SIG-M5 (cell line): ENCODE results near the gene TRIM29.

Experiments
- DNase-seq: peaks from one replicate; lab custom pipeline; 2025; lab: John Stamatoyannopoulos, UW

TRIM29 gene

DNA sequence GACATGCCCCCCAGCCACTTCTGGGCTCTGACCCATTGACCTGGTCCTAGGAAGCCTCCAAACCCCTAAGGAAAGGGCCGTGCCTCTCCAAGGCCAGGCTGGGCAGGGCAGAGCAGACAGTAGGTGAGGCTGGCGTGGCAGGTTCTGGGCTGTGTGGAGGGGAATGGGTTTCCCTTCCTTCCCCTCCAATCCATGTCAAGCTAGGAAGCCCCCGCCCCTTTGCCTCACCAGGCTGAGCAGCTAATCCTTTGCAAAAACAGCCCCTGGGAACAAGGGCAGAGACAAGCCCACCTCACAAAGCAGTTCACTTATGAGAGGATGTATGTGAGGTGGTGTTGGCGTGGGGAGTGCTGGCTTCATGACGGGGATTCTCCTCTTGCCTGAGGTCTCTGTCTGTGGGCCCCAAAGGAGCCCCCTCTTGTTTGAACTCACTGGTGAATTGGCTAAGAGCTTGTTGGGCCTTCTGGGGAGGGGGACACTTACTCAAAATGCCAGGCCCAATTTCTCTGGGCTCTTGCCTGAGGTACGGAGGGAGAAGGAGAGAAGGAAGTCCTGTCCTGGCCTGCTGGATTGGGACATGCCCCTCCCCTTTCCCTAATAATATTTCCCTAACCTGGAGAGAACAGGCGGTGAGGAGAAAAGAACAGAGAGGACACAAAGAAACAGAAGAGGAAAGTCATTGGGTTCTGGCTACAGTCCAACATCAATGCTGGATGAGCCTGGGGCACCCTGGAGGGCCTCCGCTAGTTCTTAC lies 1.6 kb upstream of the TRIM29 start:
- no peak for DNase-seq

DNA sequence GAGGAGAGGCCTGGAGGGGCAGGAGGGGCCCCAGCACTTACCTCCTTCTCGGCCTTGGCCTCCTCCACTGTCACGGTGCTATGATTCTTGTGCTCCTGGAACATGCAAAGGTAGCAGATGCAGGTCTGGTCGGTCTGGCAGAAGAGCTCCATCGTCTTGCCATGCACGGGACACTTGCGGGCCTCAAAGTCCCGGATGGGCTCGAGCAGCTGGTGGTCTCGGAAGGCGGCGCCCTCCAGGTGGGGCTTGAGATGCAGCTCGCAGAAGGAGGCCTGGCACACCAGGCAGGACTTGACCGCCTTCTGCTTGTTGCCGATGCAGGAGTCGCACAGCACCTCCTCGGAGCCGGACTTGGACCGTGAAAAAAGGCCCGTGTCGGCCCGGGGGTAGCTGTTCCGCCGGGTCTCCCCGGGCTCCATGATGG lies 714 bp downstream of the TRIM29 start:
- DNase-seq: no peak

DNA sequence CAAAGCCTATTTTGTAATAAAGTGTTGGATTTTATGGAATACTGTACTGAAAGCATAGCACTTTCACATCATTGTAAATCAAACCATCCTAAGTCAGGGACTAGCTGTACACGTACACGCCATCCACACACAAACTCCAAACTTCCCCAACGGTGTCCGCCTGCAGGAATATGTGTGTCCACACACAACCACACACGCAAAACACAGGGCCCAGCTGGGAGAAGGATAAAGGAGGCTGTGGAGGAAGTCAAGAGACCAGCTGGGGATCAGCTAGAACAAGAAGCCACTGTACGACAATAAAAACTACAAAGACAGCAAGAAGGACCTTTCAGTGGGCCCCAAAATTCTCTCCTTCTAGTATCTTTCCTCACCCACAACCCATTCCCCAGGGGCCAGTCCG lies 1.6 kb downstream of the TRIM29 start:
- DNase-seq: no peak

DNA sequence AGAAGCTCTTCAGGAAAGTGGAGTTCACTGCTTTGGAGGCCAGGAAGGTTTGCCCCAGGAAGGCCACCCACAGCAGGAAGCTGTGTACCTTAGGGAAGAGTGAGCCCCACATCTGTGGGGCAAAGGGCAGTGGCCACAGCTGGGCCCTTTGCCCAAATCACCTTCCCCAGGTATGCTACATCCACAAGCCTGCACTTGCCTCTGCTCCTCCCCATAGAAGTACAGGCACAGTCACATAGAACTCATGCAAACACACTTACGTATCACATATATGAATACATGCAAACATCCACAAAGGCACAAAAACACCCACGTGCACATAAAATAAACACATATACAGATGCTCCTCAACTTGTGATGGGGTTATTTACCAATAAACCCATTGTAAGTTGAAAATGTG lies 2.1 kb downstream of the TRIM29 start:
- DNase-seq: no peak

DNA sequence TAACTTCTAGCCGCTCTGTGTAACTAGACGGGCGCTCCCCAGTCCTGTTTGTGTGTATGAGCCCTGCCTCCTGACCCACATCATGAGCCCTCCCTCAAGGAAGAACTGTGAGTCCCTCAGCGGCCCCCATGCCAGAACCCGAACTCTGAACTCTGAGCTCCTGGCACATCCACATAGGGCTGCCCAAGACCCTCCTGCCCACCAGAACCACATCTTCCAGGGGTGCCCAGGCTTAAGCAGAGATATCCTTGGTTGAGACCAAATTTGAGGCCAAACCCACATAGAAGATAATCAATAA lies 3.0 kb downstream of the TRIM29 start:
- DNase-seq: no peak

DNA sequence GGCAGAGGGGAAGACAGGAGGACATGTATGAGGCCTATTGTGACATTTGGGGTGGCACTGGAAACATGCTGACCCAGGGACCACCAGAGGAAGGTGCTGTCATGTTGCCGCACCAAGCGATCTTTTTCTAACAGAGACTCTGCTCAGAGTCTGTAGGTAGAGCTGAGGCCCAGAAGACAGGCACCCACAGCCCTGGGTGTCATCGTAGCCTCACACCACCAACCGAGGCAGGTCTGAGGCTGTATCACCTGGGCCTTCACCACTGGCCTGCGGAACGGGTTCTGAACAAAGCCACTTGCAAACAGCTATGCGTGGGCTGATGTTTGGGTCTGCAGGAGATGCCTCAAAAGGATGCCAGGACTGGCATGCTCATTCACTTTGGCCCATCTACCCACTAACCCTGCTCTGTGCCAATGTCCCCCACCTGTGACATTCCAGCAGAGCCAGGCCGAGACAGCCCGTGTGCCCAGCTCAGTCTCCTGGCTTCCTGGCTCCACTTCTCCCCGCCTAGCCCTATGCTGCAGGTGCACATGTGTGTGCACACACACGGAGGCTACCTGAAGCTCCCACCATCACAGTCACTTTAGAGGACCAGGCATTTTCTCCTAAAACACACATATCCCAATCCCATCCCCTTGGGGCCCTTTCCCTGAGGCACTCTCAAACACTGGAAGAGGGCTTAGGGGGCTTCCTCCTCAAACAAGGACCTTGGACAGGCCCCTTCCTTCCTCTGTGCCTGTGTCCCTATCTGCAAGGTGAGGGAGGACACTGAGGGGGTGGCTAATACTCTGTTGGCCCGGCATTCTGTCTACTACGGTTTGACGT lies 3.6 kb downstream of the TRIM29 start:
- no peak for DNase-seq

DNA sequence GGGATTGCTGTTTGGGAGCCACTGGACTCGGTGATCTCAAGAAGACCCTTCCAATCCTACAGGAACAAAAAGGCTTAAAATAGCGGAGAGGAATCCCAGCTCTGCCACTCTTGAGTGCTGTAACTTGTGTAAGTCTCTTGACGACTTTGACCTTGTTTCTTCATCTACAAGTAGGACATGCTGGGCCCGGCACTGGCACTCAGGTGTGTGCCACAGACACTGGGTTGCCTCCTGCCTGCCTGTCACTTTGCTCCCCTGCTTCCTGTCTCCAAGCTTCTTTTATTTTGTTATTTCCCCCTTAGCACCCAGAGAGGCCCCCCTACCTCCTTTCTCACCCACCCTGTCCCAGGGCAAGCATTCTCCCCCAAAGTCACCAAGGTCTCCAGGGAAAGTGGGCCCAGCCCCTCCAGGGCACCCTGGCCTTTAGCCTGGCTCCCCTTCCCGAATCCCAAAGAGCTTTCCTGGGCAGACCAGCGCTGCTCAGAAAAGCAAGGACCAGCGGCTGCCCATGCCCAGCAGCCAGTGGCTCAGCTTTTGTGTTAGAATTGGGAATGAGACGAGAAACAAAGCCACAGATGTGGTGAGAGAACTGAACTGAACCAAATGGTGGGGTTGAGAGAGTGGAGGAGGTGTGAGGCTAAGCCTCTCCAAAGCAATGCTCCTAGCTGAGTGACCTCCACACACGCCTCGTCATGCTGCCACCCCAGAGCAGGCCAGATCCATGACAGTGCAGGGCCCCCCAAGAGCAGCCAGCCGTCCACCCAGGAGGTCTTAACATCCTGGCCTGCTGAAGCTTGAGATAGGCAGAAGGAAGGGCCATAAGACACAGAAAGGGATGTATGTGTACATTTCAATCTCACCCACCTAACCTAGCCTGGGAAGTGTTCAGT lies 4.5 kb downstream of the TRIM29 start:
- DNase-seq: no peak

DNA sequence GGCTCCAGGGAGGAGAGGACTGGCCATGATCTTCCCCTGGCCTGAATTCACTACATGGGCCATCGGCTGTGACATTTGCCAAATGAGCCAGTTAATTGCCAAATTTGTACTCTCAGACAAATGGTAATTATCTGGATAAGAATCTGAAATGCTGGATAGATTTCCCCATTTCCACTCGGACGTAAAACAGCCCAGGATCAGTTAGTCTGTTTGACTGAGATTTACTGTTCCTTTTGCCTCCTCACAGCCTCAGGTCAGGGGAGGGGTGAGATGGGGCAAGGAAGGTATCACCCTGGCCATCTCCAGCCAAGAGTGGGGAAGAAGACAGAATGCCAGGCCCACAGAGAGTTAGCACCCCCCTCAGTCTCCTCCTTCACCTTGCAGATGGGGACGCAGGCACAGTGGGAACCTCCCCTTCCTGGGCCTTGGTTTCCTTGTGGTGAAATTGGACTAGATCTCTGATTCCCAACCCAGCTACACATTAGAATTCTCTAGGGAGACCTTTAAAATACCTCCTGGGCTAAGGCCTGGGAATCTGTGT lies 5.2 kb downstream of the TRIM29 start:
- DNase-seq: no peak

DNA sequence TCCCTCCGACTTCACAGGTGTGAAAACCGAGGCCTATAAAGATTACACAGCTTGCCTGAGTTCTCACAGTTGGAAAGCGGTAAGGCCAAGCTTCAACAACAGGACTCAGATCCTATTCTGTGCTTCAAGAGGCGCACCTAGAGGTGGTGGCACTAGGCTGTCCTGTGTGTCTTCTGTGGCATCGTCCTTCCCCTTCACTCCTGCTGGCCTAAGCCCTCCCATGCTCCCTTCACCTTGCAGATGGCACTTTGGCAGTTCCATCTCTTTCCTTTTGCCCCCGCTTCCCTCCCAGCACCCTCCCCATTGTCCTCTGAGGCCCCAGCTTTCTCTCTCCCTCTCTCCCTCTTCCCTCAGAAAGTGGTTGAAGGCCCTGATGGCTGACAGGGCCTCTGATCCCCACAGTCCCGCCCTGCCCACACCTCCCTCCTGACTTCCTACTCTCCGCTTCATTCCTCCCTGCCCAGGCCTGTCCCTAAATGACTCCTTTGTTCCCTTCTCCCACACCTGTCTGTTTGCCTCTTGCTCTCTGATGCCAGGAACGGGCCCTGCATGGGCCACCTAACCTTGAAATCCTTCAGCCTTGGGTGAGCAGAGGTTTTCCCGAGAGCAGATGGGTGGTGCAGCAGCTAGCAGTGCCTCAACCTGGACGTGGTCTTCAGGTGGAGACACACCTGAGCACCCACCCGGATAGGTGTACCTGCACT lies 5.8 kb downstream of the TRIM29 start:
- no peak for DNase-seq

DNA sequence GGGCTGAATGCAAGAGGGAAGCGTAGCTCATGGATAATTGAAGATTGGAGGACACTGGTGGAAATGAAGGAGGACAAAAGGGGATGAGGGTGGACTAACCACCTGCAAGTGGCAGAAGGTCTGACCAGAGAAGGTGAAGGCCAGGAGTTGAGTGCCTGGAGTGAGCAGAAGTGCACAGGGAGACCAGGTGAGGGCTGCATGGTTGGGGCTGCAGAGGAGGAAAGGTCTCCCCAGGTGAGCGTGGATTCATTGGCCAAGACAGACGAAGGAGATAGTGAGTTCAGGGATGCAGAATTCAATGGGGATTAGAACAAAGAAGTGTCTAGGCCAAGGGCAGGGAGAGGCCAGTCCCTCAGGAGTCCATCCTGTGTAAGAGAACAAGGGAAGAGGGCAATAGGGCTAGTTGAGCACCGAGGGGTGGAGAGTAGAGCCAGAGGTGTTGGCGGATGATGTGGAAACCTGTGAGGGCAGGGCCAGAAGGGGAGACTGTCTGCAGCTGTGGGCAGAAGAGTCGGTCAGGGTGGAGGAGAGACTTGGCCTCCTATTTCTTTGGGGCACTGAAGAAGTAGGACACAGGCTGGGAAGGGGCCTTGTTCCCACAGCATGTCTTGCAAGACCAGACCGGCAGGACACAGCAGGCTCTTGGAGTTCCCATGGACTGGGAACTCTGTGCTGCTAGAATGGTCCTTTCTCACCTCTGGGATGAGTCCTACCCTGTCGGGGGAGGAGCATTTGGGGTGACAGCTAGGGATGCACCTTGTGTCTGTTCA lies 6.7 kb downstream of the TRIM29 start:
- no peak for DNase-seq

DNA sequence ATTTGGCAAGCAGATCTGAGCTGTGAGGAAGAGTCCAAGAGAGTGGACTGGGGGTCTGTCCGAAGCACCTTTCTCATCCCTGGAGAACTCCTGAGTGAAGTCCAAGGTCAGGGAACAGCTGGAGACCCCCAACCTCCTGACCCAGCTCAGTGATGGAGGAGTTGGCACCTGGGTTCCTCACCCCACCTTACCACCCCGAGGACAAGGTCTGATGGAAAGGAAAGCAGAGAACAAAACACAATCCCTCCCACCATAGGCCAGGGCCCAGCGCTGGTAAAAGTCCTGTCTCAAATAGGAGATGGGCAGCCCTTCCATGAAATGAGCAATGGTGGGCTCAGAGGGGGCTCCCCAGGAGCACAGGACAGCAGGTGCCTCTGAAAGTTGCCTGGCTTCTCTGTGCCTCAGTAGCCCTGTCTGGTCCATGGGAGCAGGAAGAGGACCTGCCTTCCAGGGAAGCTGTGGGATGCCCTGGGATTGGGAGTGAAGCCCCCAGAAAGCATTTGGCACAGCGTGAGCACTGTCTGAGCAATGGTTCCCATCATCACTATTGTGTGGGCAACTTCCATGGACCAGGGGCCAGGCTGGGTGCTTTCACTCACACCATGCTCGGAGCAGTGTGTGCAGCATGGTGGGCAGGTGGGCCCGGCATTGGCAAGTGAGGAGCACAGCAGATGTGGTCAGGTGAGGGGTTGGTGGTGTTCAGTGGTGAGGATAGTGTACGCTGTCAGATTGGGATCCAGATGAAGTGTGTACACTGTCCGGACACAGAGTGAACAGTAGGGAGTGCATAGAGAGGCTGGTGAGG lies 7.5 kb downstream of the TRIM29 start:
- DNase-seq: no peak

DNA sequence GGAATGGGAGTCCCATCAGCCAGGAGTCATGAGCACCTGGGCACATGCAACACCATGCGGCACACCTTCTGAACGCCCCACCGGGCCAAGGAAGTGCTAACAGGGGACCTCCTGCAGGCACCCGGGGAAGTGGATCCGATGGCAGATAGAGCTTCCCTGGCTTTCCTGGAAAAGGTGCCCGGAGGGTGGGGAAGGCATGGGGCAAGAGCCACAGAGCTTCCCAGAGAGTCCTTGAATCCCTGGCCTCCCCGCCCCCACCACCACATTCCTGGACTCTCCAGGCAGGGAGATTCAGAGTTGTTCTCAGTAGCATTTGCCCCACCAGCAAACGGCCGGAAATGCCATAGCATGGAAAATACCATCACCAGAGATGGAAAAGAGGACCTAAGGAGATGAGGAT lies 8.3 kb downstream of the TRIM29 start:
- no peak for DNase-seq

DNA sequence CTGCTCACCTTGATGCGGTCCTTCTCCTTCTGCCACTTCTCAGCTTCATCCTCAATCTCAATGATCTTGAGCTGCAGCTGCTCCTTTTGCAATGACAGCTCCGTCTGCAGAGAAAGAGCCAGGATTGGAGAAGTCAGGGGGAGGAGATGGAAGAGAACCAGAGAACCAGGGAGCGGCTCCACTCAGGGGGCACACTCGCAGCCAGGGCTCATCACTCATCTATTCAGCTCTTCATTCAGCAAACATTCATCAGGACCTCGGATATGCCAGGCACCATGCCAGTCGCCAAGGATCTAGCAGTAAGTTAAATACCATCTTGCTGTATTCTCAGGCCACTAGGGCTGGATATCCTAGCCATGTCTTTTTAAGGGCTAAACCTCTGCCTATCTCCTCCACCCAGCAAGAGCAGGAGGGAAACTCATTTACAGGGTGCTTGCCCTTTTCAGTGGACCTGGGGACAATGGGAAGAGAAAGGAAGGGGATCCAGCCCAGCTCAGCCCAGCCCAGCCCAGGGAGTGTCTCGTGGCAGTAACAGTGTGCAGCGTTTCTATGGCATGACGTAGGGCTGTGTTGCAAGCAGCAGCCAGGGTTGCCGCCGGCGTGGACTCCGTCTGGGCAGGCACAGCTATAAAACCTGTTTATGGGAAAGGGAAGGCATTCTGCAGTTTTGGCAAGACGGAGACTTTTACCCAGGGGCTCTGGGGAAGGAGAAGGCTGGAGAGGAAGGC lies 9.4 kb downstream of the TRIM29 start:
- no peak for DNase-seq

DNA sequence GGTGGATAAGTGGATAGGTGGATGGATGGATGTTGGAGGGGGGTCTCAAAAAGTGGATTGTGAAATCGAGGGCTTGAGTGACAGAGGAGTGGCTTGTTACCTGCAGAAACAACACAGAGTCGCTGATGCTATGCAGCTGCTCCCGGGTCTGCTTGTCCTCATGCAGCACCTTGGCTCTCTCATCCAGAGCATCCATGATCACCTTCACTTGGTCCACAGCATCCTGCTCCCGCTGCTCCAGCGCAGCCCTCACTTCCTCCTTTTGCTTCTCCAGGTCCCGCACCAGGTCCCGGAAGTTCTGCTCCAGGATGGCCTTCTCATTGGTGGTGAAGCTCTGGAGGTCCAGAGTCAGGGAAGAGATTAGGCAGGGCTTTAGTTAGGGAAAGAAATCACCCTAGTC lies 10.7 kb downstream of the TRIM29 start:
- DNase-seq: no peak

DNA sequence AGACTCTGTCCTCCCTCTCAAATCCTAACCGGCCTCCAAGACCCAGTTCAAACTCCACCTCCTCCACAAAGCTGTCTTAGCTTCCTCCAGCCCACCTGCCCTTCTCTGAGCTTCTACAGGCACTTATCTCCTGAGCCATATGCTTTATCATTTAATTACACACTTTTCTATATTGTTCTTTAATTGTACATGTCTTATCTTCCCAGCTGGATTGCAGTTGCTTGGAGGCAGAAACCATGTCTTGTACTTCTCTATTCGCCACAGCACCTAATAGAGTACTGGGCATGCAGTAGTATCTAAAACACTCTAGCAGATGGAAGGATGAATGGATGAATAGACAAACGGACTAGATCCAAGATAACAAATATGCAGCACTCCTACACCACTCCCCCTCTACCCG lies 11.3 kb downstream of the TRIM29 start:
- no peak for DNase-seq

DNA sequence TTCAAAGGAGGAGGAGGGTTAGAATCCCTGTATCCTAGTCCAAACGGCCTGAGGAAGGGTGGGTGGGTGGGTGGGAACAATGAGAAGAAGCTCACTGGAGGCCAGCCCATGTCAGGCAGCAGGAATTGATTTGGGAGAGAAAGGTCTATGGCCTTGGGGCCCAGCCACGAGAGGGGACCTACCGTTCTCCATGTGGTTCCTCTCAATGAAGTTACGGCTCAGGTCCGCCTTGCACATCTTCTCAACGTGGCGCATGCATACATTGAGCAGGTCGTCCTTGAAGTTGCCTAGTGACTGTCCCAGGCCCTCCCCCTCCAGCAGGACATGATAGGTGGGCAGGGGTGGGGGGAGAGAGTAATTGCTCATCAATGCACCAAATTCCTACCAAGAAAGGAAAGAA lies 12.4 kb downstream of the TRIM29 start:
- DNase-seq: no peak

DNA sequence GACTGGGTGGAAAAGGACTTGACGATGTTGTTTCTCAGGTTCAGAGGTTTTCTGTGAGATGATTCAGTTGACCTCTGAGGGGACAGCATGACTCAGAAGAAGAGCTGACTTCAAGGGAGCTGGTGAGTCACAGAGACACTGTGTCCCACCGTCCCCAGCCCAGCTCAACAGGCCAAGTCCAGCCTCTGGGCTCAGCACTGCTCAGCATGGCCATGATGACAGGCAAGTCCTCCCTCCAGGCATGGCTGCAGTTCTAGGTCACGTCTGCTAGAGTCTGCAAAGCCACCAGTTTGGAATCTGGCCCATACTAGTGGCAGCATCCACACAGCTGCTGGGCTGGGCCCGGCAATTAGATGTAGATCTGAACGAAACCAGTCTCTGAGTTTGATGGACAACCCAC lies 12.9 kb downstream of the TRIM29 start:
- DNase-seq: no peak

DNA sequence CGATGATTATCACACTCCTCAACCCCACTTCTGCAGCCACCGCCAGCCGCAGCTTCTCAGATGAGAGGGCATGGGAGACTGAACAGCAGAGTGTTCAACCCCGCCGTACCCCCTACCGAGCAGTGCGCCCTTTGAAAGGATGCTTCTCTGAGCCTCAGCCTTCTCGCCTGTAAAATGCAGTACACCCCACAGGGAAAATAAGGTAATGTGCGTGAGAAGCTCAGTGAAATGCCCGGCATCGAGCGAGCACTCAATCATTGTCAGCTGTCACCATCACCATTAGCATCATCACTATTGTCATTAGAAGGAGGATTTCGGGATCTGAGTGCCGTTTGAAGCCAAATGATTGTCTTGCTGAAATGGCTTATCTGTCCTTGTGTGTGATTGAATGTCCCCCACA lies 13.6 kb downstream of the TRIM29 start:
- no peak for DNase-seq

DNA sequence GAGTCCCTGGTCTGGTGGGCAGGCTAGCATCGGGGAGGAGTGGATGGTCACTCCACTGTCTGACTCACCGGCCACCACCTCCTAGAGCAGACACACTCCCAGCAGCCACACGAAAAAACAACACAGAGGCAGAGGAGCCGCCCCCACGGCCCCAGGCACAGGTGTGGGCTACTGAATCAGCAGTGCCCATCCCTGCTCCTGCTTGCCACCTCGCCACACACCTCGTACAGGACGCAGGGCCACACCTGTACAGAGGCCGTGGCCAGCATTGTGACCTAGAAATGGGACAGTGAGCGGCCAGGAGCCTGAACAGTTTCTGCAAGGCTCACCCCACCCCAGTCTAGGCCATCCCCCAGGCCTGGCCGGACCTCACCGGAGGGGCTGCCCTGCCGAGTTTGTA lies 14.0 kb downstream of the TRIM29 start:
- no peak for DNase-seq
